NT2/D1 (cell line): Measurements from ENCODE around the gene DYNC2LI1.

ENCODE experiments used
- SUZ12 ChIP-seq: IDR thresholded peaks from 2 replicates; pipeline ENCODE4 v1.6.1; 2011; ENCODE audit not compliant: insufficient read length, insufficient read depth; ENCODE audit errors: extremely low read depth
- YY1 ChIP-seq: IDR thresholded peaks from 2 replicates; pipeline ENCODE4 v1.6.1; 2011; ENCODE audit not compliant: insufficient read length, insufficient read depth
- ZNF274 ChIP-seq: IDR thresholded peaks from 2 replicates; pipeline ENCODE4 v1.6.1; 2011; ENCODE audit warnings: mild to moderate bottlenecking, low read depth, low read length

GRCh38 chr2:43752302-43752701 is 21.5 kb upstream of the DYNC2LI1 start:
- TF ChIP-seq SUZ12, result no peak
- TF ChIP-seq YY1, result no peak
- no peak for TF ChIP-seq ZNF274
